Uterus (tissue), 2 donors: ENCODE results near the gene CDC42EP5.

Experiments
- POLR2A ChIP-seq, 2 donors: fragments of 450-650 bp; IDR thresholded peaks; one replicate each; pipeline ENCODE4 v1.6.1; 2016; ENCODE audit warnings: antibody characterized with exemption in 2 of 2, mild to moderate bottlenecking in 1 of 2, moderate library complexity in 1 of 2
- TF ChIP-seq, protein P1 (sequence below), 4 experiments: fragments of 200-600 bp in 2 of 4; fragments of 450-650 bp in 2 of 4; sonication (generic) in 2 of 4; IDR thresholded peaks; one replicate each; pipeline ENCODE4 v1.5.1; 2016 to 2019; ENCODE audit warnings: antibody characterized with exemption in 4 of 4, mild to moderate bottlenecking in 2 of 4, moderate library complexity in 1 of 4

DNA sequence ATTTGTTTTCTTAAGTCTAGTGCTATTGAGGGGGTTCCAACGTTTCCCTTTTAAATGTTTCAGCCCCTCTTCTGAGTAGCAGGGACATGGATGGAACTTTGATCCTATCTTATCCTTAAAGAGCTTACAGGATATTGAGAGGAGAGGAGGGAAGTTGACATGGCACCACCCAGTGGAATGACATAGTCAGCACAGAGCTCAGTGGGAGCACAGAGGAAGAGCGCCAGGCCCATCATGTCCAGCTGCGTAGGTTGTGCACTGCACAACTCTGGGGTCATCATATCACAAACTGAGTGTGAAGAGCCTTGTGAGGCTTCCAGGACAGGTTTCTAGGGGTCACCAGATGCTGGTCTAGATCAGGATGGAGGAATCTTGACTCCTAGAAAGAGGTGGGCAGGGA is 4.6 kb upstream of the CDC42EP5 start:
- no peak for TF ChIP-seq POLR2A (IDR thresholded peaks at IDR 0.05)
- TF ChIP-seq, protein P1, sequence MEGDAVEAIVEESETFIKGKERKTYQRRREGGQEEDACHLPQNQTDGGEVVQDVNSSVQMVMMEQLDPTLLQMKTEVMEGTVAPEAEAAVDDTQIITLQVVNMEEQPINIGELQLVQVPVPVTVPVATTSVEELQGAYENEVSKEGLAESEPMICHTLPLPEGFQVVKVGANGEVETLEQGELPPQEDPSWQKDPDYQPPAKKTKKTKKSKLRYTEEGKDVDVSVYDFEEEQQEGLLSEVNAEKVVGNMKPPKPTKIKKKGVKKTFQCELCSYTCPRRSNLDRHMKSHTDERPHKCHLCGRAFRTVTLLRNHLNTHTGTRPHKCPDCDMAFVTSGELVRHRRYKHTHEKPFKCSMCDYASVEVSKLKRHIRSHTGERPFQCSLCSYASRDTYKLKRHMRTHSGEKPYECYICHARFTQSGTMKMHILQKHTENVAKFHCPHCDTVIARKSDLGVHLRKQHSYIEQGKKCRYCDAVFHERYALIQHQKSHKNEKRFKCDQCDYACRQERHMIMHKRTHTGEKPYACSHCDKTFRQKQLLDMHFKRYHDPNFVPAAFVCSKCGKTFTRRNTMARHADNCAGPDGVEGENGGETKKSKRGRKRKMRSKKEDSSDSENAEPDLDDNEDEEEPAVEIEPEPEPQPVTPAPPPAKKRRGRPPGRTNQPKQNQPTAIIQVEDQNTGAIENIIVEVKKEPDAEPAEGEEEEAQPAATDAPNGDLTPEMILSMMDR (IDR thresholded peaks at IDR 0.05): no peak
